ENCODE results near the gene CHST1.
A peak's percentile ranks its signal among the peaks of the same experiment; 100 is the strongest.

CHST1 gene

GRCh38 chr11:45683271-45684058 lies 18.0 kb upstream of the CHST1 start:
- H3K4me1 Mint-ChIP-seq, result no peaks in the 10 kb centered on the region
- DNase-seq (ENCODE audit: low spot score in 2 of 2) (no peak), ATAC-seq (no peak)
- no peak overlapping the region for H3K27ac Mint-ChIP-seq
- no peaks in the 10 kb centered on the region for H3K36me3 Mint-ChIP-seq
- no peaks in the 10 kb centered on the region for H3K9me3 Mint-ChIP-seq
- no peak overlapping the region for H3K4me3 Mint-ChIP-seq

GRCh38 chr11:45679806-45680205 lies 14.4 kb upstream of the CHST1 start:
- ATAC-seq, result no peak
- Mint-ChIP-seq H3K9me3 (no peaks in the 10 kb centered on the region), H3K36me3 (no peaks in the 10 kb centered on the region), H3K4me1 (no peaks in the 10 kb centered on the region), H3K27ac (no peak overlapping the region), H3K4me3 (no peak overlapping the region)
- no peak for DNase-seq (ENCODE audit: low spot score in 2 of 2)

GRCh38 chr11:45678976-45679375 lies 13.6 kb upstream of the CHST1 start:
- ATAC-seq (no peak), DNase-seq (ENCODE audit: low spot score in 2 of 2) (no peak)
- Mint-ChIP-seq H3K36me3 (no peaks in the 10 kb centered on the region), H3K27ac (no peak overlapping the region), H3K4me1 (no peaks in the 10 kb centered on the region), H3K4me3 (no peak overlapping the region), H3K9me3 (no peaks in the 10 kb centered on the region)

- DNase-seq (ENCODE audit: low spot score in 2 of 2), result no peak
- H3K4me3 Mint-ChIP-seq, result no peak overlapping the region
- no peaks in the 10 kb centered on the region for H3K4me1 Mint-ChIP-seq
- H3K9me3 Mint-ChIP-seq, result no peaks in the 10 kb centered on the region
- no peaks in the 10 kb centered on the region for H3K36me3 Mint-ChIP-seq
- ATAC-seq, result peak; percentile 17
- H3K27ac Mint-ChIP-seq, result no peak overlapping the region
Observed at GRCh38 chr11:45677770-45678512, 12.5 kb upstream of the CHST1 start.

- no peak for ATAC-seq
- H3K36me3 Mint-ChIP-seq, result no peaks in the 10 kb centered on the region
- no peaks in the 10 kb centered on the region for H3K4me1 Mint-ChIP-seq
- no peak overlapping the region for H3K27ac Mint-ChIP-seq
- DNase-seq (ENCODE audit: low spot score in 2 of 2), result no peak
- no peaks in the 10 kb centered on the region for H3K9me3 Mint-ChIP-seq
- H3K4me3 Mint-ChIP-seq, result no peak overlapping the region
Observed at GRCh38 chr11:45676522-45677095, 11.2 kb upstream of the CHST1 start.

- DNase-seq (ENCODE audit: low spot score in 2 of 2), result no peak
- H3K4me1 Mint-ChIP-seq, result no peaks in the 10 kb centered on the region
- no peak overlapping the region for H3K27ac Mint-ChIP-seq
- no peak overlapping the region for H3K4me3 Mint-ChIP-seq
- ATAC-seq, result no peak
- H3K9me3 Mint-ChIP-seq, result no peaks in the 10 kb centered on the region
- no peaks in the 10 kb centered on the region for H3K36me3 Mint-ChIP-seq
Observed at GRCh38 chr11:45675646-45676045, 10.2 kb upstream of the CHST1 start.

GRCh38 chr11:45674481-45675190 lies 9.2 kb upstream of the CHST1 start:
- Mint-ChIP-seq H3K4me1 (no peaks in the 10 kb centered on the region), H3K36me3 (no peaks in the 10 kb centered on the region), H3K9me3 (no peaks in the 10 kb centered on the region), H3K27ac (no peak overlapping the region), H3K4me3 (no peak overlapping the region)
- ATAC-seq, result no peak
- DNase-seq (ENCODE audit: low spot score in 2 of 2), result no peak

- H3K9me3 Mint-ChIP-seq, result no peaks in the 10 kb centered on the region
- DNase-seq (ENCODE audit: low spot score in 2 of 2) (no peak), ATAC-seq (no peak)
- no peaks in the 10 kb centered on the region for H3K36me3 Mint-ChIP-seq
- H3K27ac Mint-ChIP-seq, result no peak overlapping the region
- no peak overlapping the region for H3K4me3 Mint-ChIP-seq
- no peaks in the 10 kb centered on the region for H3K4me1 Mint-ChIP-seq
Observed at GRCh38 chr11:45673441-45673840, 8.0 kb upstream of the CHST1 start.

GRCh38 chr11:45672593-45672992 lies 7.2 kb upstream of the CHST1 start:
- no peaks in the 10 kb centered on the region for H3K4me1 Mint-ChIP-seq
- H3K9me3 Mint-ChIP-seq, result no peaks in the 10 kb centered on the region
- H3K36me3 Mint-ChIP-seq, result no peaks in the 10 kb centered on the region
- H3K27ac Mint-ChIP-seq, result no peak overlapping the region
- ATAC-seq (no peak), DNase-seq (ENCODE audit: low spot score in 2 of 2) (no peak)
- H3K4me3 Mint-ChIP-seq, result no peak overlapping the region

GRCh38 chr11:45671246-45672171 lies 6.1 kb upstream of the CHST1 start:
- no peaks in the 10 kb centered on the region for H3K9me3 Mint-ChIP-seq
- no peak for DNase-seq (ENCODE audit: low spot score in 2 of 2)
- H3K4me1 Mint-ChIP-seq, result no peaks in the 10 kb centered on the region

GRCh38 chr11:45670386-45671135 lies 5.1 kb upstream of the CHST1 start:
- DNase-seq (ENCODE audit: low spot score in 2 of 2) (no peak), ATAC-seq (no peak)
- H3K4me1 Mint-ChIP-seq, result peaks cover 6% of the 10 kb centered on the region
- H3K27ac Mint-ChIP-seq, result no peak overlapping the region
- no peak overlapping the region for H3K4me3 Mint-ChIP-seq
- no peaks in the 10 kb centered on the region for H3K9me3 Mint-ChIP-seq
- H3K36me3 Mint-ChIP-seq, result no peaks in the 10 kb centered on the region

More at GRCh38 chr11:45671246-45672171, 6.1 kb upstream of the CHST1 start:
- no peaks in the 10 kb centered on the region for H3K36me3 Mint-ChIP-seq
- ATAC-seq, result peak; percentile 14
- no peak overlapping the region for H3K27ac Mint-ChIP-seq
- no peak overlapping the region for H3K4me3 Mint-ChIP-seq

GRCh38 chr11:45669956-45670355 lies 4.5 kb upstream of the CHST1 start:
- no peak for ATAC-seq

GRCh38 chr11:45669146-45669545 lies 3.7 kb upstream of the CHST1 start:
- ATAC-seq (no peak), DNase-seq (ENCODE audit: low spot score in 2 of 2) (no peak)
- H3K27ac Mint-ChIP-seq, result no peak overlapping the region
- H3K4me3 Mint-ChIP-seq, result no peak overlapping the region
- H3K9me3 Mint-ChIP-seq, result no peaks in the 10 kb centered on the region
- H3K36me3 Mint-ChIP-seq, result no peaks in the 10 kb centered on the region
- H3K4me1 Mint-ChIP-seq, result peaks cover 6% of the 10 kb centered on the region

More at GRCh38 chr11:45669956-45670355, 4.5 kb upstream of the CHST1 start:
- no peak for DNase-seq (ENCODE audit: low spot score in 2 of 2)
- H3K27ac Mint-ChIP-seq, result no peak overlapping the region
- H3K4me3 Mint-ChIP-seq, result no peak overlapping the region
- H3K9me3 Mint-ChIP-seq, result no peaks in the 10 kb centered on the region
- H3K36me3 Mint-ChIP-seq, result no peaks in the 10 kb centered on the region
- peaks cover 6% of the 10 kb centered on the region for H3K4me1 Mint-ChIP-seq

Measured in stimulated activated effector memory CD8-positive, alpha-beta T cell treated with anti-CD3 and anti-CD28 coated beads, Interleukin-12 subunit alpha, Interleukin-12 subunit beta, amount 100 ng/mL, for 72 hours (primary cell).